Stimulated activated CD4-positive, alpha-beta T cell treated with anti-CD3 and anti-CD28 coated beads, TNF-alpha, amount 100 ng/mL, for 4 hours (primary cell): ENCODE data around the gene WFS1.

Experiments
- DNase-seq, 3 experiments: peaks; one replicate each; pipeline ENCODE4 v3.0.0-alpha.2; 2020; ENCODE audit warnings: low read depth in 3 of 3

WFS1 gene

DNA sequence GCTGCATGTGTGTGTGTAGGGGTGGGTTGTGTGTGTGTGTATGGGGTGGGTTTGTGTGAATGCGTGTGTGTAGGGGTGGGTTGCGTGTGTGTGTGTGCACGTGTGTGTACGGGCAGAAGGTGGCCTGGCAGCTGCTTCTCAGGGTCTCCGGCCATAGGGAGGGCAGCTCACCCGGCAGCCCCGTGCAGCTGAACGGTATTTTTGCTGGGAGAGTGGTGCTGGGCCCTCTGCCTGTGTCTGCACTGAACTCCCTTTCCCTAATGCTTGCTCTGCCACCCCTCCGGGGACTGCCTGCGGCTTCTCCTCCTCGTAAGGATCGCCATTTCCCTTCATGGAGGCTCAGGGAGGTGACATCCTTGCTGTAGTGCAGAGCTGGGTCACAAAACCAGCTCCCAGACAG, 30.2 kb downstream of the WFS1 start:
- DNase-seq, result no peak

- DNase-seq, result no peak
These were observed 30.7 kb downstream of the WFS1 start for GRCh38 chr4:6300359-6300758.

DNA sequence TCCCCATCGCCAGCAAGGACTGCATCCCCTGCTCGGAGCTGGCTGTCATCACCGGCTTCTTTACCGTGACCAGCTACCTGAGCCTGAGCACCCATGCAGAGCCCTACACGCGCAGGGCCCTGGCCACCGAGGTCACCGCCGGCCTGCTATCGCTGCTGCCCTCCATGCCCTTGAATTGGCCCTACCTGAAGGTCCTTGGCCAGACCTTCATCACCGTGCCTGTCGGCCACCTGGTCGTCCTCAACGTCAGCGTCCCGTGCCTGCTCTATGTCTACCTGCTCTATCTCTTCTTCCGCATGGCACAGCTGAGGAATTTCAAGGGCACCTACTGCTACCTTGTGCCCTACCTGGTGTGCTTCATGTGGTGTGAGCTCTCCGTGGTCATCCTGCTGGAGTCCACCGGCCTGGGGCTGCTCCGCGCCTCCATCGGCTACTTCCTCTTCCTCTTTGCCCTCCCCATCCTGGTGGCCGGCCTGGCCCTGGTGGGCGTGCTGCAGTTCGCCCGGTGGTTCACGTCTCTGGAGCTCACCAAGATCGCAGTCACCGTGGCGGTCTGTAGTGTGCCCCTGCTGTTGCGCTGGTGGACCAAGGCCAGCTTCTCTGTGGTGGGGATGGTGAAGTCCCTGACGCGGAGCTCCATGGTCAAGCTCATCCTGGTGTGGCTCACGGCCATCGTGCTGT, 31.5 kb downstream of the WFS1 start:
- no peak for DNase-seq

GRCh38 chr4:6301732-6302442, 32.2 kb downstream of the WFS1 start:
- DNase-seq, result no peak

GRCh38 chr4:6302869-6303268, 33.2 kb downstream of the WFS1 start:
- no peak for DNase-seq

- no peak for DNase-seq
These were observed 34.3 kb downstream of the WFS1 start for GRCh38 chr4:6303943-6304342.

GRCh38 chr4:6306299-6306698, 36.6 kb downstream of the WFS1 start:
- no peak for DNase-seq

- DNase-seq, result no peak
These were observed 37.6 kb downstream of the WFS1 start for GRCh38 chr4:6307230-6307629.

GRCh38 chr4:6307891-6308290, 38.2 kb downstream of the WFS1 start:
- no peak for DNase-seq

- DNase-seq, result no peak
These were observed 39.4 kb downstream of the WFS1 start for GRCh38 chr4:6308899-6309643.

DNA sequence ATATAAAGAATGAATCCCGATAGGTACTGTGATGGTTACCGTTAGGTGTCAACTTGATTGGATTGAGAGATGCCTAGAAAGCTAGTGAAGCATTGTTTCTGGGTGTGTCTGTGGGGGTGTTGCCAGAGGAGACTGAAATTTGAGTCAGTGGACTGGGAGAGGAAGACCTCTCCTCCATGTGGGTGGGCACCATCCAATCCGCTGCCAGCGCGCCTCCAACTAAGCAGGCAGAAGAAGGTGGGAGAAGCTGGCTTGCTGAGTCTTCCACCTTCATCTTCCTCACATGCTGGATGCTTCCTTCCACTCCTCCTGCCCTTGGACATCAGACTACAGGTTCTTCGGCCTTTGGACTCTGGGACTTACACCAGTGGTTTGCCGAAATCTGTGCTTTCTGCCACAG, 40.1 kb downstream of the WFS1 start:
- no peak for DNase-seq

DNA sequence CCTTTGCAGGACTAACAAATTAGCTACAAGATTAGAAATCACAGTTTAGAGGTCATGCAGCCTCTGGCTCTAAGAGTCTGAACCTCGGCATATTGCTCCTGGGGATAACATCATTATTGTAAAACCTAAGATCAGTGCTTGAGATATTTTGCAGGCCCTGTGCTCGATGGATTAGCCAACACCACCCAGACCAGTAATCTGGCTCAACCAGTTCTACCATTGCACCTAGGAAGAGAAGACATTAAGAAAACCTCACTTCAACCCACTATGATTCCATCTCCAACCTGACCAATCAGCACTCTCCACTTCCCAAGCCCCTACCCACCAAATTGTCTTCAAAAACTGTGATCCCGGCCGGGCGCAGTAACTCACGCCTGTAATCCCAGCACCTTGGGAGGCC, 43.6 kb downstream of the WFS1 start:
- DNase-seq, result no peak

DNA sequence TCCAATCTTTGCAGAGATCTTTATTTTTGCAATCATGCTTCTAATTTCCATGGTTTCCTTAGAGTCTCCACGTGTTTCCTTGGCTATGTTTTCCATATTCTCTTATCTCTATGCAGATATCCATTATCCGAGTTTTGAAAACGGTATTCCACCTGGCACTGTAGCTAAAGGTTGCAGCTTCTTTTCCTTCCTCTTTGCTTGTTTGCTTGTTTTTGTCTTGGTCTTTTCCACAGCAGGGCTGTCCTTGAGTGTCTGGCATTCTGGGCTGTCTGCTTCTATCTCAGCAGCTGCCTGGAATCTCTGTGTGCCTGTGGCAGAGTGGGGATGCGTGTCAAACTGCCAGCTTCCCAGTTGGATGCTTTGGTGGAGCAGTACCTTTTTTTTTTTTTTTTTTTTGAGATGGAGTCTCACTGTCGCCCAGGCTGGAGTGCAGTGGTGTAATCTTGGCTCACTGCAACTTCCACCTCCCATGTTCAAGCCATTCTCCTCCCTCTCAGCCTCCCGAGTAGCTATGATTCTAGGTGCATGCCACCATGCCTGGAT, 46.9 kb downstream of the WFS1 start:
- no peak for DNase-seq

DNA sequence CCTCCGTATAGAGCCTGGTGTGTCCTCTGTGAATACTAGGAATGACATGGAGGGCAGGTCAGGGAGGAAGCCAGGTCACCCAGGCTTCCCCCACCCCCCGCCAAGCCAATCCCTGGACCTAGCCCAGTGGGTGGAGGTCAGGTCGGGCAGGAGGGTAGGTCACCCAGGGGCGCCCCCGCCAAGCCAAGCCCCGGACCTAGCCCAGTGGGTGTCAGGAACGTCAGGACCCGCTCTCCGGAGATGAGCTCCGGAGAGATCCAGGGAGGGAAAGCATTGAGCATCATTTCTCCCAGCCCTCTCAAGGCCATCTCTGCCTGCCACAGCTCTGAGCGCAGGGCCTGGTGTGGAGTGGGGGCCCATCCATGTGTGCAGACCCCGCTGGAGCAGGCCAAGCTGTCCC, 48.6 kb downstream of the WFS1 start:
- no peak for DNase-seq

DNA sequence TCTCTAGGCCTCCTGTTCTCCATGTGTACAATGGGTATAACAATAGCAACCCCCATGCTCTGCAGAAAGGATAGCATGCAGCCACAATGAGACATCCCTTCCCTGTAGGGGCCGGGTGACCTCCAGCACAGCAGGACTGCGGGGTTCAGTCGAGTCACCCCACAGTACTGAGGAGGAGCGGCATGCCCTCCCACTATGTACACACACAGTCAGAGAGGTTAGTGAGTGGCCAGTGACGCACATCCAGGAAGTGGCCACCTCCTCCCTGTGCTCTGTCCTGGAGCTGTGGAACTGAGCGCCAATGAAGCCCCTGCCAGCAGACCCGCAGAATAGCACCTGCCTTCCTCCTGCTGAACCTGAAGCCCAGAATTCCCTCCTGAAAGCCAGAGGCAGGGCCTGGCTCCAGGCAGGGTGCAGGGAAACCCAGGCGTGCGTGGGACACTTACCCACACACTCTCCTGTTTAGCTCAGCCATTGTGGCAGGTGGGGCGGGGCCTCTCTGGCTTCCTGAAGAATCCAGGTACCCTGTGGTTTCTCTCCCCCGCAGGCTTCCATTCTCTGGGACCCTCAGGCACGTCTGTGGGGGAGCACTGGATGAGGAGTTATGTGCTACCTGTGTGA, 50.0 kb downstream of the WFS1 start:
- DNase-seq, result no peak

GRCh38 chr4:6320663-6321062, 51.0 kb downstream of the WFS1 start:
- no peak for DNase-seq

GRCh38 chr4:6321361-6321760, 51.7 kb downstream of the WFS1 start:
- no peak for DNase-seq

GRCh38 chr4:6322067-6322760, 52.6 kb downstream of the WFS1 start:
- no peak for DNase-seq

- DNase-seq, result no peak
These were observed 53.3 kb downstream of the WFS1 start for GRCh38 chr4:6322761-6323566.

GRCh38 chr4:6324461-6324998, 54.9 kb downstream of the WFS1 start:
- no peak for DNase-seq
